Measurements from ENCODE around the gene WNT4.

The WNT4 gene

DNA sequence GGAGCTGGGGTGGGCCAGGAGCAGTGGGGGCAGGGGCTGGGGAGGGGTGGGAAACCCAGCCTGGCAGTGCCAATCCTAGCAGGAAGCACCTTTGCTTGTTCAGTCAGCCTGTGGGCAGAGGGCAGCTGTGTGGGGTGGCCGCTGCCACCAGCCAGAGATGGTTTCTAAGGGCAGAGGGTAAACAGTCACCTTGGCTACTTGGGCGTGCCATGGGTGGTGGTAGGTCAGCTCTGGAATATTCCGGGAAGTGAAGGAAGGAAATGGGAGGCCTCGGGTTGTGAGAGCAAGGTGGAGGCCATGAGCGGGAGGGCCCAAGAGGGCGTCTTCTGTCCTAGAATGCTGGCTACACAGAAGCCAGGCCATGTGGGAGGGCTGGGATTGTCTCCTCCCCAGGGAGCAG is 20.7 kb upstream of the WNT4 start:
- Histone ChIP-seq H3K27ac (ENCODE audit: insufficient read depth, low read length, poor library complexity, severe bottlenecking) (no peak overlapping the region), H3K4me3 (ENCODE audit: insufficient read depth, low read depth, low read length, poor library complexity, severe bottlenecking) (no peak overlapping the region), H3K27me3 (replicated peaks; ENCODE audit: control insufficient read depth, insufficient read depth, low read length, poor library complexity, severe bottlenecking) (no peaks in the 10 kb centered on the region), H3K36me3 (ENCODE audit: control insufficient read depth, insufficient read depth, low read length) (no peaks in the 10 kb centered on the region), H3K4me1 (ENCODE audit: control insufficient read depth, insufficient read depth, low read length, poor library complexity, severe bottlenecking) (no peaks in the 10 kb centered on the region), H3K9me3 (ENCODE audit: control insufficient read depth, low read length) (no peaks in the 10 kb centered on the region)
- no peak for DNase-seq

DNA sequence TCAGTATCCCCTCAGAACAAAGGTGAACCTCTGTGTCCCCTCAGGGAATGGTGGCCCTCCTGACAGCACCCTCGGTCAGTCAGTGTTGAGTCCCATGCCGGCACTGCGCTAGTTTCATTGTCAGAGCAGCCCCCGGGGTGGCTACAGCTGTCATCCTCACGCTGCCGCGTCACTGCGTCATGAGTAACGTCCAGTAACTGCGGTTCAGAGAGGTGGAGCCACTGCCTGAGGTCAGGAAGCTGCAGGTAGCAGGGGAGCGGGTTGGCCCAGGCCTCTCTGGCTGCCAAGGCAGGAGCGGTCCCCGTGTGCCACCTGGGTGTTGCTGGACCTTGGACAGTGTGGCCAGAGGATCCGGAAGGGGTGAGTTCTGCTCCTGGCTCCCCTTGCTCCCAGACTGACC is 20.2 kb upstream of the WNT4 start:
- Histone ChIP-seq H3K27me3 (replicated peaks; ENCODE audit: control insufficient read depth, insufficient read depth, low read length, poor library complexity, severe bottlenecking) (no peaks in the 10 kb centered on the region), H3K27ac (ENCODE audit: insufficient read depth, low read length, poor library complexity, severe bottlenecking) (no peak overlapping the region), H3K4me1 (ENCODE audit: control insufficient read depth, insufficient read depth, low read length, poor library complexity, severe bottlenecking) (no peaks in the 10 kb centered on the region), H3K9me3 (ENCODE audit: control insufficient read depth, low read length) (no peaks in the 10 kb centered on the region), H3K4me3 (ENCODE audit: insufficient read depth, low read depth, low read length, poor library complexity, severe bottlenecking) (no peak overlapping the region), H3K36me3 (ENCODE audit: control insufficient read depth, insufficient read depth, low read length) (no peaks in the 10 kb centered on the region)
- no peak for DNase-seq

DNA sequence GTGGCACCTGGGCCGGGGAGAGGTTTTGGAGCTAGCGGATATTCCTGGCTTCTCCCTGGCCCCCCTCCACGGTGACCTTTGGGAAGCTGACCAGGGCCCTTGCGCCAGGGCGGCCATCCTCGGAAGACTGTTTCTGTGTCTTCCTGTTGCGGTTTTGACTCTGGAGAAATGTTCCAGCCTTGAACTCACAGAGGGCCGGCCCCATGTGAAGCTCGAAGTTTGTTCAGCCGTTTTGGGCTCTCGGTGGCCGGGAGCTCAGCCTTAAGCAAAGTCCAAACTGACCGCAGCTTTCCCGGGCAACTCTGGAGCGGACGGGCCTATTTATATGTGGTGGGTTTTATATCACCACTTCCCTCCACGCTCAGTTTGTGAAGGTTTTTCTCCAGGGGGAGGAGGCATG is 17.0 kb upstream of the WNT4 start:
- H3K9me3 ChIP-seq (ENCODE audit: control insufficient read depth, low read length) = no peaks in the 10 kb centered on the region
- no peaks in the 10 kb centered on the region for H3K36me3 ChIP-seq (ENCODE audit: control insufficient read depth, insufficient read depth, low read length)
- H3K27ac ChIP-seq (ENCODE audit: insufficient read depth, low read length, poor library complexity, severe bottlenecking) = no peak overlapping the region
- no peaks in the 10 kb centered on the region for H3K4me1 ChIP-seq (ENCODE audit: control insufficient read depth, insufficient read depth, low read length, poor library complexity, severe bottlenecking)
- no peak overlapping the region for H3K4me3 ChIP-seq (ENCODE audit: insufficient read depth, low read depth, low read length, poor library complexity, severe bottlenecking)
- DNase-seq = no peak
- H3K27me3 ChIP-seq (replicated peaks; ENCODE audit: control insufficient read depth, insufficient read depth, low read length, poor library complexity, severe bottlenecking) = no peaks in the 10 kb centered on the region

DNA sequence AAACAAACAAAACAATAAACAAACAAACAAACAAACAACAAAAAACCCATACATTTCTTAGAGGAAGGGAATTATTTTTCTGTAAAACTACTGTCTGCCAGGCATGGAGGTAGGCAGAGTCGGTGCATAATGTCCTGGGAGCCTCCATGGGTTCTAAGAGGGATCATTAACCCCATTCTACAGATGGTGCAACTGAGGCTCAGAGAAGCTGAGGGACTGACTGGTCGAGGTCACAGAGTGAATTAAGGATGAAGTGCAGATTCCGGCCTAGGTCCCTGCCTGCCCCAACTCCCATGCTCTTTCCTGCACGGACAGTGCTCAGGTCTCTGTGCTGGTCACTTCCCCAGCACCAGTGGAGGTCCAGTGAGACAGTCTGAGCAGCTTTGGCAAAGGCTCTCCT is 15.8 kb upstream of the WNT4 start:
- no peaks in the 10 kb centered on the region for H3K36me3 ChIP-seq (ENCODE audit: control insufficient read depth, insufficient read depth, low read length)
- H3K4me1 ChIP-seq (ENCODE audit: control insufficient read depth, insufficient read depth, low read length, poor library complexity, severe bottlenecking) = no peaks in the 10 kb centered on the region
- no peak overlapping the region for H3K27ac ChIP-seq (ENCODE audit: insufficient read depth, low read length, poor library complexity, severe bottlenecking)
- no peaks in the 10 kb centered on the region for H3K27me3 ChIP-seq (replicated peaks; ENCODE audit: control insufficient read depth, insufficient read depth, low read length, poor library complexity, severe bottlenecking)
- no peak overlapping the region for H3K4me3 ChIP-seq (ENCODE audit: insufficient read depth, low read depth, low read length, poor library complexity, severe bottlenecking)
- no peaks in the 10 kb centered on the region for H3K9me3 ChIP-seq (ENCODE audit: control insufficient read depth, low read length)
- DNase-seq = no peak

DNA sequence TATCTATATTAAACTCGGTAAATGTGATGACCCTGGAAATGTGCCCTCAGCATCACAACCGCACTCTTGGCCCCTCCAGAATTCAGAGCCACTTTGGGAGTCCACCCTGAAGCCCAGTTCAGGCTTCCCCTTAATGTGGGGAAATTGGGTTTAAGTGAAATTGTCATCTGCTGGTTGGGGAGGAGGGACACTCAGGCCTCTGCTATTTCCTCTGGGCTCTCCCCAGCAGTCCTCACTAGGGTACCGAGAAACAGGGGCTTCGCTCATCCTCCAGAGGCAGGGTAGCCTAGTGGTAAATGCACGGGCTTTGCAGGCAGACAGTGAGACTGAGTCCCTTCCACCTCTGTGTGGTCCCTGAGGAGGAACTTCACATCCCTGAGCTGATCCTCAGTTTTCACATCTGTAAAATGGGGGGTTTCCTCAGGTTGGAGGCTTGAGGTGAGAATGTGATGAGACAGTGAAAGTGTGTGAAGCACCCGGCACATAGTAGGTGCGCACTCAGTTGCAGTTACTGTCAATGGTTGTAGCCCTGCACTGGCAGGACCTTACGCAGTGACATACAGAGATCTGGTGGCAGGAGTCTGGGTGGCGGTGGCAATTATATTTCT is 14.6 kb upstream of the WNT4 start:
- H3K27ac ChIP-seq (ENCODE audit: insufficient read depth, low read length, poor library complexity, severe bottlenecking) = no peak overlapping the region
- no peaks in the 10 kb centered on the region for H3K27me3 ChIP-seq (replicated peaks; ENCODE audit: control insufficient read depth, insufficient read depth, low read length, poor library complexity, severe bottlenecking)

DNA sequence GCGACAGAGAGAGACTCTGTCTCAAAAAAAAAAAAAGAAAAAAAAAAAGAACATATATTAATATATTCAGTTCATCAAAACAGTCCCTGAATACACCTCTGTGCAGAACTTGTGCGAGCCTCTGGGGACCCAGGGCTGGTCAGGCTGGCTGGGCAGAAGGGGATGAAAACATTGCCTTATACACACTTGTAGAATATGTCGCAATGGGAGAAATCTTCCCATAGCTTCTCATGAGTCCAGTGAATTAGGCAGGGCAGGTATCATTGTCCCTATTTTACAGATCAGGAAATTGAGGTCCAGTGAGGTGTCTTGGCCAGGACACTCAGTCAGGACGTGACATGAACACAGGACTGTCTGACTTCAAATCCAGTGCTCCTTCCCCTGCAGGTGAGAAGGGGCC is 12.6 kb upstream of the WNT4 start:
- Histone ChIP-seq H3K27ac (ENCODE audit: insufficient read depth, low read length, poor library complexity, severe bottlenecking) (no peak overlapping the region), H3K4me1 (ENCODE audit: control insufficient read depth, insufficient read depth, low read length, poor library complexity, severe bottlenecking) (no peaks in the 10 kb centered on the region), H3K27me3 (replicated peaks; ENCODE audit: control insufficient read depth, insufficient read depth, low read length, poor library complexity, severe bottlenecking) (no peaks in the 10 kb centered on the region), H3K9me3 (ENCODE audit: control insufficient read depth, low read length) (no peaks in the 10 kb centered on the region), H3K4me3 (ENCODE audit: insufficient read depth, low read depth, low read length, poor library complexity, severe bottlenecking) (no peak overlapping the region), H3K36me3 (ENCODE audit: control insufficient read depth, insufficient read depth, low read length) (no peaks in the 10 kb centered on the region)
- no peak for DNase-seq

More for the DNA sequence above, 14.6 kb upstream of the WNT4 start:
- H3K9me3 ChIP-seq (ENCODE audit: control insufficient read depth, low read length) = no peaks in the 10 kb centered on the region
- H3K4me1 ChIP-seq (ENCODE audit: control insufficient read depth, insufficient read depth, low read length, poor library complexity, severe bottlenecking) = no peaks in the 10 kb centered on the region
- DNase-seq = no peak
- no peaks in the 10 kb centered on the region for H3K36me3 ChIP-seq (ENCODE audit: control insufficient read depth, insufficient read depth, low read length)
- H3K4me3 ChIP-seq (ENCODE audit: insufficient read depth, low read depth, low read length, poor library complexity, severe bottlenecking) = no peak overlapping the region

DNA sequence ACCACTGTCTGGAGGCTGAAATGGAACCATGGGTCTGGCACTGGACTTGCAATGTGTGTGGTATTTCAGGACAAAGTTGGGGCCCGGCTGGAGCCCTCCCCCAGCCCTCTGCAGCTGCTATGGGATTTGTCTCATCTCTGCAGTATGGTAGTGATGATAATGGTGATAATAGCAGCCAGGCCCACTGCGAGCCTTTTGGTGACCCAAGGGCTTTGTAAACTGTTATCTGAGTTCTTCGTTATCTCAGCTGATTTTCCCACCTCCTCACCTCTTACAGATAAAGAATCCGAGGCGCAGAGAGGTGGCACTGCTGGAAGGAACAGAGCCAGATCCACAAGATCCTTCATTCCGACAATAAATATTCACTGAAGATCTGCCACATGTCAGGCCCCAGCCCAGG is 11.7 kb upstream of the WNT4 start:
- Histone ChIP-seq H3K4me3 (ENCODE audit: insufficient read depth, low read depth, low read length, poor library complexity, severe bottlenecking) (no peak overlapping the region), H3K27me3 (replicated peaks; ENCODE audit: control insufficient read depth, insufficient read depth, low read length, poor library complexity, severe bottlenecking) (no peaks in the 10 kb centered on the region), H3K4me1 (ENCODE audit: control insufficient read depth, insufficient read depth, low read length, poor library complexity, severe bottlenecking) (no peaks in the 10 kb centered on the region), H3K9me3 (ENCODE audit: control insufficient read depth, low read length) (no peaks in the 10 kb centered on the region), H3K27ac (ENCODE audit: insufficient read depth, low read length, poor library complexity, severe bottlenecking) (no peak overlapping the region), H3K36me3 (ENCODE audit: control insufficient read depth, insufficient read depth, low read length) (no peaks in the 10 kb centered on the region)
- no peak for DNase-seq

DNA sequence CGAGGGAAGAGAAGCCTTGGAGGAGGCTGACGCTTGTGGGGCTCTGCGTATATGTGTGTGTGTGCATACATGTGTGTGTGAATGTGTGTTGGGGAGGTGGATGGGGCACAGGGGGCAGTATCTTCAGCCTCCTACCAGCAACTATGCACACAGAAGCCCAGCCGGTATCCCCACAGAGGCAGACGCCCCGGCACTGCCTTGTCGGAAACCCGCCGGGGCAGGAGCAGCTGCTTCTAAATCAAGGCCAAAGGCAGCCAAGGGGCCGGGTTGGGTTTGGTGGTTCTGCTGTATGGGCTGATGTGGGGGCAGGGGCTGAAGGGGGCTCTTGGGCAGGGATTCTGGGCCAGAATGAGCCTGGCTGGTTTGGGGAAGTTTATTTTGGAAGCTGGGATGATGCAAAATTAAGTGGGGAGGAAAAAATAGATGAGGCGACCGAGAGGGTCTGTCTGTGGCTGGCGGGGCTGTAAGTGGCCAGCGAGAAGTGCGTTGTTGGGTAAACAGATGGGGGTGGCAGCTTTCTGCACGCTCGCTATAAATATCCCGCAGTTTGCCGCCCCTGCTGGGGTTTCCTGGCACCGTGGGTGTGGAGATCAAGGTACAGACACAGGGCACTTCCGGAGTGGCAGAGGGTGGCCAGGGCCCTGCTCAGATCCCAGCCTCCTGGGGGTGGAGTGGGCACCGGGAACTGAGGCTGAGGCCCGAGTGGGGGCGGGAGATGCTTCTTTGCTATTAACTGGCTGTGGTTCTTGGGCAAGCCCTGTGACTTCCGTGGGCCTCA is 11.0 kb upstream of the WNT4 start:
- no peak for DNase-seq
- H3K9me3 ChIP-seq (ENCODE audit: control insufficient read depth, low read length) = no peaks in the 10 kb centered on the region
- H3K4me1 ChIP-seq (ENCODE audit: control insufficient read depth, insufficient read depth, low read length, poor library complexity, severe bottlenecking) = no peaks in the 10 kb centered on the region
- no peak overlapping the region for H3K27ac ChIP-seq (ENCODE audit: insufficient read depth, low read length, poor library complexity, severe bottlenecking)
- H3K4me3 ChIP-seq (ENCODE audit: insufficient read depth, low read depth, low read length, poor library complexity, severe bottlenecking) = no peak overlapping the region
- H3K27me3 ChIP-seq (replicated peaks; ENCODE audit: control insufficient read depth, insufficient read depth, low read length, poor library complexity, severe bottlenecking) = no peaks in the 10 kb centered on the region
- no peaks in the 10 kb centered on the region for H3K36me3 ChIP-seq (ENCODE audit: control insufficient read depth, insufficient read depth, low read length)

DNA sequence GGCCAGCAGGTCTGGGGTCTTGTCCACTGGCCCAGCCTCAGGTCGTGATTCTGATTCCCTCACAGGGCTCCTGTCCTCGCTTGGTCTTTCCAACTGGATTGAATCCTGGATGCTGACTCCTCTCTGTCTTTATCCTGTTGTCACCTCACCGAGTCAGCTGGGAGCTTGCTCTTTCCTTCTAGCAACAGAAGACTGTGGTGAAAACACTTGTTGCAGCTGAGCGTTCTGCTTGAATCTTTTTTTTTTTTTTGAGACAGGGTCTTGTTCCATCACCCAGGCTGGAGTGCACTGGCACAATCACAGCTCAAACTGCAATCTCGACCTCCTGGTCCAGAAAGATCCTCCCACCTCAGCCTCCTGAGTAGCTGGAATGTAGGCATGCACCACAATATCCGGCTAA is 8.0 kb upstream of the WNT4 start:
- H3K9me3 ChIP-seq (ENCODE audit: control insufficient read depth, low read length) = no peaks in the 10 kb centered on the region
- H3K4me1 ChIP-seq (ENCODE audit: control insufficient read depth, insufficient read depth, low read length, poor library complexity, severe bottlenecking) = no peaks in the 10 kb centered on the region
- H3K4me3 ChIP-seq (ENCODE audit: insufficient read depth, low read depth, low read length, poor library complexity, severe bottlenecking) = no peak overlapping the region
- DNase-seq = no peak
- no peak overlapping the region for H3K27ac ChIP-seq (ENCODE audit: insufficient read depth, low read length, poor library complexity, severe bottlenecking)
- no peaks in the 10 kb centered on the region for H3K36me3 ChIP-seq (ENCODE audit: control insufficient read depth, insufficient read depth, low read length)
- no peaks in the 10 kb centered on the region for H3K27me3 ChIP-seq (replicated peaks; ENCODE audit: control insufficient read depth, insufficient read depth, low read length, poor library complexity, severe bottlenecking)

DNA sequence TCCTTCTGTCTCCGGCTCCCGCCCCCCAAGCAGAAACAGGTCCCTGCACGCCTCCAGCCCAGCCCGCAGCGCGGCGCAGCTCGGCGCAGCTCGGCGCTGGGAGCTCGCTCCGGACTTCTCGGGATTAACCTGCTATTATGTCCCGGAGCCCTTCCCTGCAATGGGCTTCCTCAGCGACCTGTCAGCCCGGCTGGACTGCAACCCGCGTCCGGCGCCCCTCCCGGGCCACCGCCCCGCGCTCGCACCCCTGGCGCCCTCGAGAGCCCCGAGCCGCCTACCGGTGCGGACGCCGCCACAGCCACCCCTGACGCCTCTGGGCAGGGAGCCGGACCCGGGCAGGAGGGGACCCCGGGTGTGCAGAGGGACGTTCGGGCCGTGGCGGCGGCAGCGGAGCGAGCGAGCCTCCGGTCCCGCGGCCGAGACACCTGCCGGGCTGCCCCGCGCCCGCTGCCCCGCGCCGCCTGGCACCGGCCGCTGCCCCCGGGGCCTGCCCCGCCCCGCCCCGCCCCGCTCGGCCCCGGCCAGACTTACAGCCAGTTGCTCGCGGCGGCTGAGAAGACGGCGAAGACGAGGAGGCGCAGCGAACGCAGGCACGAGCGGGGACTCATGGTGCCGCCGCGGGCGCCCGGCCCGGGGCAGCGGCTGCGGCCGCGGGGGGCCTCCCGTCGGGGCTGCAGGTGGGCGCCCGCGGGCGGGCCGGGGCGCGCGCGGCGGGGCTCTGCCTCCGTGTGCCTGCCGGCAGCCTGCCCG is 407 bp downstream of the WNT4 start:
- Histone ChIP-seq H3K27me3 (replicated peaks; ENCODE audit: control insufficient read depth, insufficient read depth, low read length, poor library complexity, severe bottlenecking) (peaks cover 25% of the 10 kb centered on the region), H3K9me3 (ENCODE audit: control insufficient read depth, low read length) (no peaks in the 10 kb centered on the region), H3K4me1 (ENCODE audit: control insufficient read depth, insufficient read depth, low read length, poor library complexity, severe bottlenecking) (peaks cover 7% of the 10 kb centered on the region), H3K4me3 (ENCODE audit: insufficient read depth, low read depth, low read length, poor library complexity, severe bottlenecking) (peak overlapping the region; percentile 46), H3K27ac (ENCODE audit: insufficient read depth, low read length, poor library complexity, severe bottlenecking) (no peak overlapping the region), H3K36me3 (ENCODE audit: control insufficient read depth, insufficient read depth, low read length) (no peaks in the 10 kb centered on the region)
- no peak for DNase-seq
